Hepatocyte (in vitro differentiated cells): ENCODE results near the gene SHF. TPM values are rescaled to one million over a fixed set of nuclear protein-coding genes. Genes with fewer than 3 reads are reported as not detected.

Experiments used
- DNase-seq: peaks from one replicate; pipeline ENCODE4 v3.0.0-alpha.2; 2016; ENCODE audit warnings: low spot score
- H2AFZ ChIP-seq: fragments of 200-600 bp; sonication (generic); 2 replicates; pipeline ENCODE4 v1.6.0; 2016; ENCODE audit warnings: antibody characterized with exemption, mild to moderate bottlenecking
- H3K27ac ChIP-seq: fragments of 200-600 bp; sonication (generic); 2 replicates; pipeline ENCODE4 v1.5.1; 2016; ENCODE audit warnings: mild to moderate bottlenecking
- H3K27me3 ChIP-seq: fragments of 200-600 bp; sonication (generic); 2 replicates; pipeline ENCODE4 v1.6.1; 2016
- H3K36me3 ChIP-seq: fragments of 200-600 bp; sonication (generic); replicated peaks from 2 replicates; pipeline ENCODE4 v1.5.1; 2016; ENCODE audit warnings: low read depth; ENCODE audit not compliant: insufficient read depth
- H3K4me1 ChIP-seq: fragments of 200-600 bp; sonication (generic); 2 replicates; pipeline ENCODE4 v1.5.1; 2016; ENCODE audit warnings: mild to moderate bottlenecking, moderate library complexity; ENCODE audit not compliant: insufficient read depth
- H3K4me2 ChIP-seq: fragments of 200-600 bp; sonication (generic); 2 replicates; pipeline ENCODE4 v1.6.0; 2016
- H3K4me3 ChIP-seq: fragments of 200-600 bp; sonication (generic); 2 replicates; pipeline ENCODE4 v1.5.1; 2016; ENCODE audit warnings: mild to moderate bottlenecking
- H3K79me2 ChIP-seq: fragments of 200-600 bp; sonication (generic); 2 replicates; pipeline ENCODE4 v1.6.0; 2017; ENCODE audit warnings: mild to moderate bottlenecking
- H3K9me2 ChIP-seq: fragments of 200-600 bp; sonication (generic); replicated peaks from 2 replicates; pipeline ENCODE4 v1.6.0; 2017; ENCODE audit warnings: mild to moderate bottlenecking; ENCODE audit not compliant: insufficient read depth
- H3K9me3 ChIP-seq: fragments of 200-600 bp; sonication (generic); 2 replicates; pipeline ENCODE4 v1.5.1; 2016; ENCODE audit warnings: low read depth, mild to moderate bottlenecking
- H4K20me1 ChIP-seq: fragments of 200-600 bp; sonication (generic); 2 replicates; pipeline ENCODE4 v1.6.0; 2016; ENCODE audit warnings: mild to moderate bottlenecking; ENCODE audit not compliant: insufficient read depth, poor library complexity, severe bottlenecking
- CTCF ChIP-seq: fragments of 200-600 bp; sonication (generic); IDR thresholded peaks from 2 replicates; pipeline ENCODE4 v1.5.1; 2016; ENCODE audit warnings: antibody characterized with exemption, mild to moderate bottlenecking; ENCODE audit not compliant: poor library complexity
- EZH2 ChIP-seq: fragments of 200-600 bp; sonication (generic); IDR thresholded peaks from 2 replicates; pipeline ENCODE4 v1.6.1; 2016; ENCODE audit warnings: antibody characterized with exemption, mild to moderate bottlenecking, borderline replicate concordance
- EZH2phosphoT487 ChIP-seq: fragments of 200-600 bp; sonication (generic); IDR thresholded peaks from one replicate; pipeline ENCODE4 v1.6.1; 2018; ENCODE audit warnings: antibody characterized with exemption, mild to moderate bottlenecking, low read depth, moderate library complexity; ENCODE audit not compliant: unreplicated experiment, severe bottlenecking
- whole genome bisulfite sequencing: methylation state at CpG from one replicate; pipeline ENCODE4 v1.1.6; 2016; ENCODE audit warnings: low lambda C conversion rate; ENCODE audit errors: missing lambda C conversion rate; 5-methylcytosine and 5-hydroxymethylcytosine counted together
- polyA plus RNA-seq: library from polyadenylated mRNA; unstranded; fragments of >200 nt; fragmentation: Nextera tagmentation; extraction: Ambion mirVana; gene quantifications from 2 replicates; pipeline ENCODE4 v1.2.1, GENCODE V29; 2016
- total RNA-seq: library from RNA; depleted of rRNA; stranded (reverse); fragments of >200 nt; gene quantifications from 2 replicates; pipeline ENCODE4 v1.2.3, GENCODE V29; 2014

Gene SHF
- total and polyA plus RNA-seq, 2 experiments from 2014 or later = 13.3 to 15.0 TPM

- no peak overlapping the region for H2AFZ ChIP-seq
- no peaks in the 10 kb centered on the region for H4K20me1 ChIP-seq
- H3K27me3 ChIP-seq = no peaks in the 10 kb centered on the region
- no peak for DNase-seq
- no peaks in the 10 kb centered on the region for H3K9me2 ChIP-seq
- no peaks in the 10 kb centered on the region for H3K4me1 ChIP-seq
- no peak overlapping the region for H3K27ac ChIP-seq
- H3K4me2 ChIP-seq = no peak overlapping the region
- no peaks in the 10 kb centered on the region for H3K9me3 ChIP-seq
- no peaks in the 10 kb centered on the region for H3K36me3 ChIP-seq
- no peaks in the 10 kb centered on the region for H3K79me2 ChIP-seq
- H3K4me3 ChIP-seq = no peak overlapping the region
- WGBS = 82% methylated on average over 6 of the region's 6 CpGs
- TF ChIP-seq EZH2phosphoT487 (no peak), EZH2 (no peak), CTCF (no peak)
Measured at GRCh38 chr15:45150481-45150880, 37.3 kb downstream of the SHF start.

GRCh38 chr15:45149060-45149459 lies 38.7 kb downstream of the SHF start:
- TF ChIP-seq CTCF = no peak
- no peak for TF ChIP-seq EZH2phosphoT487

GRCh38 chr15:45148076-45149059 lies 39.4 kb downstream of the SHF start:
- Histone ChIP-seq H3K27ac (no peak overlapping the region), H3K36me3 (no peaks in the 10 kb centered on the region), H3K4me3 (no peak overlapping the region), H3K4me2 (no peak overlapping the region), H3K79me2 (no peaks in the 10 kb centered on the region), H3K27me3 (no peaks in the 10 kb centered on the region), H3K9me2 (no peaks in the 10 kb centered on the region), H2AFZ (no peak overlapping the region), H3K4me1 (no peaks in the 10 kb centered on the region), H3K9me3 (no peaks in the 10 kb centered on the region), H4K20me1 (no peaks in the 10 kb centered on the region)
- no peak for DNase-seq
- TF ChIP-seq EZH2 (no peak), CTCF (no peak), EZH2phosphoT487 (no peak)
- WGBS = 91% methylated on average over 12 of the region's 12 CpGs

More at GRCh38 chr15:45149060-45149459, 38.7 kb downstream of the SHF start:
- 43% methylated on average over 1 of the region's 1 CpG for WGBS
- Histone ChIP-seq H3K79me2 (no peaks in the 10 kb centered on the region), H4K20me1 (no peaks in the 10 kb centered on the region), H3K4me2 (no peak overlapping the region), H2AFZ (no peak overlapping the region), H3K4me3 (no peak overlapping the region), H3K27ac (no peak overlapping the region), H3K9me3 (no peaks in the 10 kb centered on the region), H3K4me1 (no peaks in the 10 kb centered on the region), H3K36me3 (no peaks in the 10 kb centered on the region), H3K9me2 (no peaks in the 10 kb centered on the region), H3K27me3 (no peaks in the 10 kb centered on the region)
- no peak for DNase-seq
